ENCODE results near the gene SCYL3. TPM values are rescaled to one million over a fixed set of nuclear protein-coding genes. Genes with fewer than 3 reads are reported as not detected.

Gene SCYL3
- total RNA-seq, 1 donor from 2014 or later: 5.7 TPM

DNA sequence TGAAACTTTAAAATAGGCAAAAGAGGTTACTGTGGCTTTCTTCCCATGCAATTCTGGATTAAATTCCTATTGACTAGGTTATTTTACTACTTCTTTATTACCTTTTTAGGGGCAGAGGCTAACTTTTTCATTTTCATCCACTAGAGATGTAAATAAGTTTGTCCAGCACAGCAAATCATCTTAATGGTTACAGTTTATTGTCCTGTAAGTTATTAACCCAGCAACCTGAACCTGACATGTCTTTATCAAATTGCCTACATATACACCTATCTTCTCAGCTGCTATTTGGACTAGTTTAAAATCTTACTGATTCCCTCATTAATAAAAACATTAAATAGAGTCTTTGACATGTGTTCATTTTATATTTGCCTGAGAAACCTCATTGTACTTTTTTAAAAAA is 6.9 kb upstream of the SCYL3 start:
- no peak for DNase-seq (ENCODE audit: low read depth, low spot score)

- DNase-seq (ENCODE audit: low read depth, low spot score): no peak
These were observed 6.0 kb upstream of the SCYL3 start for GRCh38 chr1:169899519-169900217.

GRCh38 chr1:169896013-169896412 is 2.3 kb upstream of the SCYL3 start:
- no peak for DNase-seq (ENCODE audit: low read depth, low spot score)

GRCh38 chr1:169894424-169895145 is 889 bp upstream of the SCYL3 start:
- DNase-seq (ENCODE audit: low read depth, low spot score): no peak

DNA sequence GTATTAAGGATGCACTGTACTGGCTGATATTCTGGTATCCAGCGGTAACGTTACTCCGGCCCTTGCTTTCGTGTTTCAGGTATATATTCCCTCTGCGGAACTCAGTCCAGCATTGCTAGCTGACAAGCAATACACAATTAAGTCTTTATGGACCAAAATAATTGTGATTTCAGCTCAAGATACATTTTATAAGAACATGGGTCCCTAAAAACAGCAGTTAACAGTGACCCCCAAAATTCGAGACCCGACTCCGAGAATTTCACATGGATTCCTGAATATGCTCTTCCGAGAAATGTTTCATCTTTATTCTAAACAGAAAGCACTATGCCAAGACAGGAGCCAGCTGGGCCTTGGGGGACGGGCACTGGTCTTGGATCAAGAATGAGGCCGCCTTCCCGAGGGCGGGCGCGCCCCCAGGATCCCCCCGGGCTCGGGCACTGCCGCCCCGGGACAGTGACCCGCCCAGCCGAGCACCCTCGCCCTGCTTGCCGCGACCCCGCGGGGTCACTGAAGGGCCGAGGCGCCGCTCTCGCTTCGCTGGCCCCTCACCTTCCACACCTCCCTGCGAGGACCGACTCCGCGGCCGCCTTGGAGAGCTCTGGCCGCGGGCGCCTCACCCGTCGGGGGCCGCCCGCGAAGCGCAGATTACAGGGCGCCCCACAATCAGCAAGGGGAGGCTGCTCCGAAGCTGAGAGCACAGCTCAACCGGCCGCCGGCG is 610 bp downstream of the SCYL3 start:
- DNase-seq (ENCODE audit: low read depth, low spot score): no peak

DNA sequence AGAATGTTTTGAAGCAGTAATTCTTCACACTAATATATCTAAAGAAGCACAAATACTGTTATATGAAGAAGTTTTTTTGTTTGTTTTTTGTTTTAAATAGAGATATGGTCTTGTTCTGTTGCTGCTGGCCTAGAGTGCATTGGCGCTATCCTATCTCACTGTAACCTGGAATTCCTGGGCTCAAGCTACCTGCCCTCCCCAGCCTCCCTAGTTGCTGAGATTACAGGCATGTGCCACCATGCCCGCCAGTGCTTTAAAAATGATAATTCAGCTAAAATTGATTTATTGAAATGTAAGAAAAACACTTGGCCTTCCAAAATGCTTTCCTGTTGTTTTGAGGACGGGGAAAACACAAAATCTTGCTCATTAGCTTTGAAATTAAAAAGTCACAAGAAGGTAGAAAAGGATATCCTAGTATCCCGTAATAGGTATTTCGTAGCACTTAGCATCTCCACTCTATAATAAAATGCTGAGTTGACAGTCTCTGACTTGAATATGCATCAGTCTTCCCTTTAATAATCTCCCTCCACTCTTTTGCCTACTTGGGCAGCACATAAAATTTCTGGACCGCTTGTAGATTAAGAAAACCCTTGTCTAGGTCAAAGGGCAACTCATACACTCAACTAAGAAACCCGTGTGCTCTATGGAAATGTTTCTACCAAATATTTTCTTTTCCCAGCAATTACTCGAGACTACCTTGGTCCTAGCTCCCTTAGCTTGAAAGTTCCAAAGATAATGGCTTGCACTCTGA is 1.3 kb downstream of the SCYL3 start:
- no peak for DNase-seq (ENCODE audit: low read depth, low spot score)

DNA sequence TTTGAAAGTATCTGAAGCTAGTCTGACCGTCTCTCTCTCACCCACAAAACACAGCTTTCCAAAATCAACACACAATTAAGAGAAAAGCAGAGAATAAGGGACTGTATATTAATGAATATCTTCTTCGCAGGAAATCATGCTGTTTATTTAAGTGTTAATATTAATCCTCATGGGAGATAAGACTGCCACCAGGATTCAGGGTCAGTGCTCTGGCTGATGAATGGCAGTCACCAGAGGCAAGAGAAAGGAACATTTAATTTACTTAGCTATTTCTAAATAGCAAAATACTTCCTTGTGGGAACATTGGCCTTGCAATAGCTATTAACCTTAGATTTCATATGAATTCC is 2.2 kb downstream of the SCYL3 start:
- DNase-seq (ENCODE audit: low read depth, low spot score): no peak

DNA sequence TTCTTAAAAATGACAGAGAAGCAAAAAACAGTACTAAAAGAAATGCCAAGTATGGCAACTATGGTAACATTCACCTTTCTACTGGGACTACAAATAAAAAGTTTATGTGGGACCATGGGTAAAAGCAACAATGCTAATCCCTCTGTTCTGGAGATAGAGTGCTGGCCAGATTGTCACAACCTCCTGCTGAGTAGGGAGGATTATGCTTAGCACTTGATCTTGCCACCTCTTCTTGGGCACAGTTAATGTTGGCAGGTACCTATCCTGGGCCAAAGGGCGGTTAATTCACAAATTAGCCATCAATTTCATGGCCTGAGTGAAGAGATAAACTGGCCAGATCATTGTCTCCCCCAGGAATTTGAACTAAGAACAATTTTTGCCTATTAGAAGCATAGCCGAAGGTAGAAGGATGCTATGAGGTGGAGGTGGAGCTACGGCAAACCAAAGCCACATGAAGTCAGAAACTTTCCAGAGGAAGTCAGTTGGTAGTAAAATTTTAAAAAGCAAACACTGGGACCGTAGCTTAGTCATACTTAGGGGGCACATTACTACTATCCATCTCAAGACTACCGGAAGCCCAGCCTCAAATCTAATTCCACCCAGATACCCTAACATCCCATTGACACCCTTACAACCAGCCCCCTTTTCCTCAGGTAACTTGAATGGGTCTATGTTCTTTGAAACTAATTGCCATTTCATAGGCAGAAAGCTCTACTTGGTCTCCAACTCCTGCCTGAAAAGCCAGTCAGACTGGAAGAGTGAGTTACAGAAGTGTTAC is 2.7 kb downstream of the SCYL3 start:
- DNase-seq (ENCODE audit: low read depth, low spot score): no peak

DNA sequence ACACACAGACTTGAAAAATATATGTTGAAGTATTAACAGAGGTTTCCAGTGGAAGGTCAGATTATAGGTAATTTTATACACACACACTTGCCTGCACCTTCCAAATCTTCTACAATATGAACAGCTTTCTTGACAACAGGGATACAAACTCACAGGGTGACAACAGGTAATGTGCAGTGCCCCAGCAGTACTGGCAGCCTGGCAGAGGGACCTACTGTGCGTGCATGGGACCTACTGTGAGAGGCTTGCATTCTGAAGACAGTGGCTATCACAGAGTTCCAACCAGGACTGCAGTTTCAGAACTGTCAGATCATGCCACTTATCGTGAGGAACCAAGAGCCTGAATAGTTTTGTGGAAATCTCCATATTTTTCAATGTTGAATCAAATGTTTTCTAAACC is 3.8 kb downstream of the SCYL3 start:
- DNase-seq (ENCODE audit: low read depth, low spot score): no peak

DNA sequence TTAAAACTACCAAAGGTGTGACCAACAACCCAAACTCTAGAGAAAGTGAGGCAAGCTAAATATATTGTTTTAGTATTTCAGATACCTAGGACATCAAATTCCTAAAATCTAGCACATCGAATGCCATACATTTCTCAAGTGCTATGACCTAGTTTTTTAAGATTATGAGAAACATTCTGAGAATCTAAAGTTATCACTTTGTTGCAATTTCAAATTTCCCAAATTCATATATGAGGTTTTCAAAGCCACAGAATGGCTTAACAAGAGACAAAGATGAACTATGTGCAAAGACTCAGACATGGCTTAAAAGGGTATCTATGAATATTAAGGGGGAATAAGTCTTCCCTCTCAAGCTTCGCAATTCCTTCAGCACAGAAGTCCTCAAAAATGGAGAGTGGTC is 6.8 kb downstream of the SCYL3 start:
- no peak for DNase-seq (ENCODE audit: low read depth, low spot score)

GRCh38 chr1:169886422-169886821 is 7.3 kb downstream of the SCYL3 start:
- DNase-seq (ENCODE audit: low read depth, low spot score): no peak

DNA sequence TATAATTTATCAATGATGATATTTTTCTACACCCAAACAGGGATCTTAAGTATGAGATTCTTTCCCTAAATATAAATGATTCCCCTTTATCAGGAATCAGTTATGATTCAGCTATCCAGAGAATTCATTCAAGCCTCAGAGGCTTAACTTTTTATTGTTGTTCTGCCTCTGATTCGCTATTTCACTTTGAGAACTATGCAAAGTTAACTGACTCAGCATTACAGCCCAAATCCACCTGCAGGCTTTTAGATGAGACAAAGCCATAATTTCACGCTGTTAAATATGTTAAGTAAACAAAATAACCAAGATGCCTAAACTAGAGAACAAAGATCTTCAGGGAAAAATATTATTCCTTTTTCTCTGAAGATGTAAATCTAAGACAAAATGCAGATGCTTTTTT is 8.5 kb downstream of the SCYL3 start:
- no peak for DNase-seq (ENCODE audit: low read depth, low spot score)

- no peak for DNase-seq (ENCODE audit: low read depth, low spot score)
These were observed 9.1 kb downstream of the SCYL3 start for GRCh38 chr1:169884634-169885033.

DNA sequence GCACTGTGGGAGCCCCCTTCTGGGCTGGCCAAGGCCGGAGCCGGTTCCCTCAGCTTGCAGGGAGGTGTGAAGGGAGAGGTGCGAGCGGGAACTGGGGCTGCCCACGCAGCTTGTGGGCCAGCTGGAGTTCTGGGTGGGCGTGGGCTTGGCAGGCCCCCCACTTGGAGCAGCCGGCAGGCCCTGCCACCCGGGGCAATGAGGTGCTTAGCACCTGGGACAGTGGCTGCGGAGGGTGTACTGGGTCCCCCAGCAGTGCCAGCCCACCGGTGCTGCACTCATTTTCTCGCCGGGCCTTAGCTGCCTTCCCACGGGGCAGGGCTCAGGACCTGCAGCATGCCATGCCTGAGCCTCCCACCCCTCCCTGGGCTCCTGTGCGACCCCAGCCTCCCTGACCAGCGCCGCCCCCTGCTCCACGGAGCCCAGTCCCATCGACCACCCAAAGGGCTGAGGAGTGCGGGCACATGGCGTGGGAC is 11.6 kb downstream of the SCYL3 start:
- DNase-seq (ENCODE audit: low read depth, low spot score): no peak

DNA sequence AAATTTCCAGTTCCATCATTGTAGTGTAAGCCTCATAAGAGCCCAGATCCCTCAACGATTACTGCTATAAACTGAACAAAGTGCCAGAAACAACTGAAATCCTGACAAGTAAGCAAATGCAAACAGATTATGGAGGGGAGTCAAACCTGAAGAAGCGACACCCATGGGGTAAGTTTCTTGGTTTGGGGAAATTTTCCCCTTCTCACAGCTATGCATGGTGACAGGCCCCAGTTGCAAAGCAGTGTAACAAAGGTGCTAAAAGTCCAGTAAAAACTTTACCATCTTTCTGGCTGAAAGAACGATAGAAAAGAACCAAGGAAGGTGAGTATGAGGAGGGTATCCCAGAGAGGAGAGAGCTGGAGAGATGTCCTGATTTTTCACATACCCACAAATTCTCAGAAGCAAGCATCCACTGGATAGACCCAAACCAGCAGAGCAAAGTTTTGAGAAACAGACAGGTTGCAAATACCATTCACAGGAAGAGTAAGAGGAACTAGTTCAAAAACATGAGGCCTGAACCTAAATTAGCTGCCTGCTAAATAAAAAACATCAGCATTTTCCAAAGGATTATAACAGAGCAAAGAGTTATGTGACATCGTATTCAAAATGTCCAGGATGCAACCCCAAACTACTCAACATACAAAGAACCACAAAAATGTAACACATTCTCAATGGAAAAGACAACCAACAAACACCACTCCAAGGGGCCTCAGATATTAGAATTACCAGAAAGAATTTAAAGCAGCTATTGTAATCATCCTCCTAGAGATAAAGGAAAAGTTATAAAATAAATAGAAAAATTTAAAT is 14.5 kb downstream of the SCYL3 start:
- DNase-seq (ENCODE audit: low read depth, low spot score): no peak

DNA sequence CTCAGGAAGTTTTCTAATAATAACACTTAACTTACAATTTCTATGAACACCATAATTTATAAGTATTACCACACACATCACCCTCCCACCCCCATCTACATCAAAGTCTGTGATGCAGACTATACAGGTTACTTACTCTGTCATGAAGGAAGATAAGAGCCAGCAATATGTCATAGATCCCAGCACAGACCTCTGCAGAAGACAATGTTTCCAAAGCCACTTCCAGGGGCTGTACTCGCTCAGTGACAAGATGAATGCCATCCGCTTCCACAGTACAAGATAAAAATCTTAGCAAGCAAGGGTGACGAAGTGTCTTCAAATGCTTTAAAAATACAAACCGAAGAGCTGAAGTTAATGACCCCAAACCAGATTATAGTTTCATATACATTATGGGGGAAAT is 15.2 kb downstream of the SCYL3 start:
- DNase-seq (ENCODE audit: low read depth, low spot score): no peak

GRCh38 chr1:169877800-169878491 is 15.8 kb downstream of the SCYL3 start:
- DNase-seq (ENCODE audit: low read depth, low spot score): no peak

DNA sequence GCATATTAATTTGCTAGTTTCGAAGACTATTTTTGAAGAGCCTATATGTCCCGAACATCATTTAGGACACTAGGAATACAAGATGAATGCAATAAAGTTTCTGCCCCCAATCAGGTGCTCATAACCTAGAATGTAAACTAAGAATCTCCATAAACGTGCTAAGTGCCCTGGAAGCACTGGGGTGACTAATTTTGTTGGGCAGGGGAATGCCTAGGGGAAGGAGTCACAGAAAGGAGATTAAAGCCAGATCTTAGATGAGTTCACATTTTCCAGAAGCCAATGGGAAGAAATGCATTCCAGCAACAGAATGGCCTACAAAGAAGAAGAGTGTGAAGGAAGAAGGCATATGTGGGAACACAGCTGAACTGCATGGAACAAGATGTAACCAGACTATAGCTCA is 19.5 kb downstream of the SCYL3 start:
- DNase-seq (ENCODE audit: low read depth, low spot score): no peak

DNA sequence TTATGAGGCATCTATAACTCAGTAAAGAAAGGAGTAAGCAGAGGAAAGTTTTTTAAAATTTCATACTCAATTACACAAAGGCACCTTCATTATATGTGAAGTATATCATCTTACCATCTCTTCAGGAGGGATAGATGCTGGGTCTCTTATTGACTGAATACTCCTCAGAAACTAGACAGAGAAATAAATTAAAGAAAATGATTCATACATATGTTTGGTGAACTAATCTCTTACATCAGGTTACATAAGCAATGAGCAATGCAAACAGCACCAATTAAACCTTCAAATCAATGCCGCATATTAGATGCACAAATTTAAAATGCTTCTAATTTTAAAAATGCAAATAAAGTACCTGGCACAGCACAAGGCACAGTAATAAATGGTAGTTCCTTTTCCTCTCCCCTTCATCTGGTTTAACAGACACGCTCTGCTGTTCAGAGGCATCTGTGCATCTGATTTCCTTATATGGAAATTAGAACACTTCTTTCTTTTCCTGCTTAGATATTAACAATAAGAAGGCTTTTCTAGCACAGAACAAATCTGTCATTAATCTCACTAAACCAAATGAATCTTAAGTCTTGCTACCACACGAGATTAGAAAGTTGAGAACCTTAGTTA is 20.0 kb downstream of the SCYL3 start:
- no peak for DNase-seq (ENCODE audit: low read depth, low spot score)
